ENCODE measurements around the gene SAP30BP. TPM values are rescaled to one million over a fixed set of nuclear protein-coding genes. Genes with fewer than 3 reads are reported as not detected.

The SAP30BP gene
- total and polyA plus RNA-seq, 2 of the 13 experiments (the other 11 are each of a cell fraction or from before 2014, with no cell fraction given) = 67.7 to 99.4 TPM

- POLR2A ChIA-PET = no interaction called here
- DNase-seq (ENCODE audit: low spot score) (no peak), FAIRE-seq (no peak), ATAC-seq (no peak)
- Histone ChIP-seq H3K36me3 (replicated peaks in 1 of 2; ENCODE audit: control insufficient read depth in 1 of 2, insufficient read depth in 2 of 2, low read length in 2 of 2) (peaks cover 34 to 79% of the 10 kb centered on the region in 2 experiments), H4K20me1 (ENCODE audit: insufficient read depth, low read length) (no peaks in the 10 kb centered on the region; the same call in 1 of the 2 replicates), H3K4me3 (replicated peaks in 1 of 3; ENCODE audit: insufficient read depth in 1 of 3, low read depth in 2 of 3, low read length in 3 of 3) (no peak overlapping the region), H3K27ac (ENCODE audit: extremely low read length, insufficient read depth, low read length) (no peak overlapping the region), H3K27me3 (ENCODE audit: control insufficient read depth in 1 of 2, insufficient read depth in 2 of 2, low read length in 2 of 2) (no peaks in the 10 kb centered on the region), H3K79me2 (ENCODE audit: insufficient read depth, low read length) (peaks cover 22% of the 10 kb centered on the region), H3K9ac (ENCODE audit: insufficient read depth, low read depth, low read length) (no peak overlapping the region), H3K9me3 (ENCODE audit: low read length) (no peaks in the 10 kb centered on the region), H3K4me1 (ENCODE audit: insufficient read depth, low read length) (peaks cover 6% of the 10 kb centered on the region), H2AFZ (ENCODE audit: low read length) (no peak overlapping the region), H3K4me2 (ENCODE audit: low read depth, low read length) (no peak overlapping the region)
- in situ Hi-C loops (cut with HindIII; ENCODE audit: extremely low pct_ligation_motif_present, low pct_unique_long_range_greater_than_20kb) (no loop called here), intact Hi-C loops (cut with micrococcal nuclease; ENCODE audit: unreplicated experiment) (no loop called here)
- TSS peak; percentile 14 for BruUV-seq (replicated peaks)
- WGBS (ENCODE audit: low lambda C conversion rate) = 95% methylated on average over 14 of the region's 14 CpGs
- CTCF ChIA-PET (ENCODE audit: low intra/inter-chr PET ratio, low total read pairs) = no interaction called here
- TF ChIP-seq SOX6 (IDR thresholded peaks at IDR 0.05) (no peak), SOX6 (CRISPR knock-in tag; IDR thresholded peaks at IDR 0.05) (no peak), ZNF124 (CRISPR knock-in tag; IDR thresholded peaks at IDR 0.05) (no peak), SRF (IDR thresholded peaks at IDR 0.05; ENCODE audit: low read depth, low read length) (no peak), POLR2A (IDR thresholded peaks at IDR 0.05; ENCODE audit: insufficient read depth in 1 of 2, low read depth in 2 of 2, low read length in 2 of 2) (no peak), HOXA5 (CRISPR knock-in tag; IDR thresholded peaks at IDR 0.05) (no peak), POLR2AphosphoS2 (IDR thresholded peaks at IDR 0.05; ENCODE audit: low read depth, low read length) (no peak), ZNF607 (CRISPR knock-in tag; IDR thresholded peaks at IDR 0.05; ENCODE audit: borderline replicate concordance) (no peak), SRSF1 (optimal IDR thresholded peaks at IDR 0.05; ENCODE audit: low read depth, low read length) (no peak), FOSL2 (CRISPR knock-in tag; IDR thresholded peaks at IDR 0.05) (no peak), ZNF280D (CRISPR knock-in tag; IDR thresholded peaks at IDR 0.05) (no peak), ZNF782 (CRISPR knock-in tag; IDR thresholded peaks at IDR 0.05; ENCODE audit: borderline replicate concordance) (no peak), NFAT5 (CRISPR knock-in tag; IDR thresholded peaks at IDR 0.05) (no peak), ZNF788 (CRISPR knock-in tag; IDR thresholded peaks at IDR 0.05; ENCODE audit: borderline replicate concordance) (no peak), ZBTB26 (CRISPR knock-in tag; IDR thresholded peaks at IDR 0.05; ENCODE audit: borderline replicate concordance) (no peak), PLRG1 (conservative IDR thresholded peaks at IDR 0.05) (no peak)
Observed at GRCh38 chr17:75691801-75692626, 24.9 kb downstream of the SAP30BP start.
